ENCODE results near the gene IPPK.

Gene IPPK

DNA sequence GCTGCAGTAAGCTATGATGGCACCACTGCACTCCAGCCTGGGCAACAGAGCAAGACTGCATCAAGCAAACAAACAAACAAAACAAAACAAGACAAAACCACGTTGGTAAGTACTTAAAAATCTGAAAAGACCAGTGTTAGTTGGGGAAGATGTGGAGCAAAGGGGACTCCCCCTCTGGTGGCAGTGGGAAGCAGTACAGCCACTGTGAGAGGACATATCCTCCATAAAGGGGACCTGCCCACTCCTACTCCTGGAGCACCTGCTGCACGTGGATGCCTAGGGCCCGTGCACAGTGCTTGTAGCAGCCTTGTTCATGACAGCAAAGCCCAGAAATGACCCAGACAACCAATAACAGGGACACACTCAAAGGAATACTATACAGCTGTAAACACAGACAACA, 17.0 kb upstream of the IPPK start:
- DNase-seq, result no peak

DNA sequence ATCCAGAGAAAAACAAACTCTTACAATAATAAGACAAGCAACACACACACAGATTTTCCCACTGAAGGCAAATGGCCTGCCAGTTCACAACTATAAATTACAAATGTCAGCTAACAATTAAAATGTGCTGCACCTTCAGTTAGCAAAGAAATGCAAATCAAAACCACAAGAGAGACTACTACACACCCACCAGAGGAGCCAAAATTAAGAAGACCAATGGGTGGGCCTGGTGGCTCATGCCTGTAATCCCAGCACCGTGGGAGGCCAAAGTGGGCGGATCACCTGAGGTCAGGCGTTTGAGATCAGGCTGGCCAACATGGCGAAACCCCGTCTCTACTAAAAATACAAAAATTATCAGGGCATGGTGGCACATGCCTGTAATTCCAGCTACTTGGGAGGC, 15.1 kb upstream of the IPPK start:
- no peak for DNase-seq

DNA sequence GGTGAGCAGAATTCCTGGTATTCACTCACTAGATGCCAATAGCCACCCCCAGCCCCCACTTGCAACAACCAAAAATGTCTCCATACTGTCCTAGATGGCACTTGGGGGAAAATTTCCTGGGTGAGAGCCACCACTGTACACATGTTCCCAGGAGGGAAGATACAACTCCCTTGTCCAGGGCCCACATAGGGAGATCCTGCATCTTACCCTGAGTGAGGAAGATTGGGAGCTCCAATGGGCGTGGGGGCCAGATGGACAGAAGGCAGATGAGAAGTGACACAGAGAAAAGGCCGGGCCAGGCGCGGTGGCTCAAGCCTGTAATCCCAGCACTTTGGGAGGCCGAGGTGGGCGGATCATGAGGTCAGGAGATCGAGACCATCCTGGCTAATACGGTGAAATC, 12.3 kb upstream of the IPPK start:
- no peak for DNase-seq

DNA sequence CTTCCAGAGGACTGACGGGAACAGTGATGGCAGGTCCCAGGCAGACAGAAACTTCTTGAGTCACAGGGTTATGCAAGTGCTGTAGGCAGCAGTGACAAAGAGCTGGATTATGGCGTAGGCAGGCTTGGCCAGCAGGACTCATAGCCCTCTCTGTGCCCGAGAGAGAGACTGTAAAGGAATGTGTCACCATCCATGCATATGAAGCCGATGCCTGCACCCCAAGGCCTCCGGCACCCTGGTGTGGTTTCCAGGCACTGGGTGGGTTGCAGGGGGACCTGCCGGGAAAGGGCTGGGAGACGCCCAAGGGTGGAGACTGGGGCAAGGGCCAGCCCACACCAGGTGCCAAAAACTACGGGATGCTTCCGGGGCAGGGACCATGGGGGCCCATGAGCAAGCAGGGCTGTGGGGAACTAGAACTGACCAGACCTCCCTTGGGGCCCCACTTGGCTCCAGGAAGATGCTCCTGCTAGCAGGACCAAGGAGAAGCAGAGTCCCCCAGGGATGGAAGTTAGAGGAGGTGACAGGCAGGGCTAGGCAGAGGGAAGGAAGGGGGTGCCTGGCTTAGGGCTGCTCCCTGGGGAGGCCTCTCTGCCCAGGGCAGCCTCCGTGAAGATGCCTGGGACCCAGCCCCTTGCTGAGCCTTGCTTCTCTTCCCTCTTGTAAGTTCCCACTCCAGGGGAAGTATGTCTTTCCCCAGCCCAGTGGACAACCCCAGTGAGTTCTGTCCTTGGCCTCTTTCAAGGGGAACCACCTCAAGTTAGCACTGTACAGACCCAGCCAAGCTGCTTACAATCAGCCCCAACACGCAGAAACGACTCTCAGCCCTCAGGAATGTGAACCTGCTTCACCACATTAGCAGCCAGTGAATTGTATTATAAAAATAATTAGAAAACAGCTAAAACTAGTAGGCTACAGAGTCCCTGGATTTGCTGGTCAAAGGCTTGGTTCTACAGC, 10.5 kb upstream of the IPPK start:
- DNase-seq, result no peak

DNA sequence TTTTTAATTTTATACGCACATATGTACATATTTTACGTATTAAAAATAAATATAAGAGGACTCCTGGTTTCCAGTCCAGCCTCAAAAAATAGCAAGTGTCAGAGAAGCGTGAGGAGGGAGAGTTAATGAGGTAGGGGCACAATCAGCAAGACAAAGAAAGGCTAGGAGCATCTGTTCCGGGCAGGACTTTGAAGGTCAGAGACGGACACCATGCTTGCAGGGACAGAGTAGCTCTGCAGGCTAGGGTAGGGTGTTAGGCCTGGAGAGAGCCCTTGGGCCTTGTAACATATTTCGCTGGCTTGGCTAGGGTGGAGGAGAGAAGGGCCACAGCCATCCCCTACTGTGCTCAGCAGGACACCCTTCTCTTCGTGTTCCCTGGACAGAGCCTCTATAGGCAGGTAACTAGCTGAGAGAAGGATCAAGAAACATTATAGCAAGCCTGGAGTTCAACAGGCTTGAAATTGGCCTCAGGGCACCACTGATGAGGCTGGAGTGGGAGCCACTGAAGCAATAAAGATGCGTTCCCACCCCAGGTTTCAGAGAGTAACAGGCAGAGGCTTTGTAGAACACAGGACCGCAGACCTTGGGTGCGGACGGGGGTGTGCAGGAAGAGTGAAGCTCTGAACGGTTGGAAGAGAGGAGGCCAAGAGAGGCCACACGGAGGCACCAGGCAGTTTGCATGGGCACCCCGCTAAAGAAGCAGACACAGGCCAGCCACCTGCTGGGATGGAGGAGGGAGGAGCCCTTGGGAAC, 9.7 kb upstream of the IPPK start:
- no peak for DNase-seq

DNA sequence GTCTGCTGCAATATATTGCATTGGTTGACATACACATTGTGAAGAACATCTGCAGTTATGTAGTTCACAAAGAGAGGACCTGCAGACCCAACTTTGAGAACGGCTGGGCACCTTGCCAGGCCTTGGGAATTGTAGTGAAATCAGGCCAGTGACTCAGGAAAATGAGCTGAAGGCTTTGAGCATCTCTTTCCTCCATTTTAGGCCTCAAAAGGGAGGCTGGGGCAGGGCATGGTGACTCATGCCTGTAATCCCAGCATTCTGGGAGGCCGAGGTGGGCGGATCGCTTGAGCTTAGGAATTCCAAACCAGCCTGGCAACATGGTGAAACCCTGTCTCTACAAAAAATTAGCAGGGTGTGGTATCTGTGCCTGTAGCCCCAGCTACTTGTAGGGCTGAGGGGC, 1.4 kb upstream of the IPPK start:
- peak; percentile 27 for DNase-seq

DNA sequence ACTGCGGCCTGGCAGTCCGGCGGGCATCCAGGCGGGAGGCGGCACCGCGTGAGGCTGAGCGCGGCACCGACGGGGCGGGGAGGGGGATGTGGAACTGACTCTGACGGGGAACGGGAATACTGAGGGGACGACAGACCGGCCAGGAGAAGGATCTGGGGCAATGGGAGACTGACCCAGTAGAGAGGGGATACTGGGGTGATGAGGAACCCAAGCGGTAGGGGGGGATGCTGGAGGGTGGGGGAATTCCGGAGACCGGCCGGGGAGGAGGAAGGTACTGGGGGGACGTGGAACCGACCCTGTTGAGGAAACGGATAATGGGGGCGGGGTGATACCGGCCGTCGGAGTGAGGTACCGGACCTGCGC, 423 bp downstream of the IPPK start:
- peak; percentile 46 for DNase-seq

DNA sequence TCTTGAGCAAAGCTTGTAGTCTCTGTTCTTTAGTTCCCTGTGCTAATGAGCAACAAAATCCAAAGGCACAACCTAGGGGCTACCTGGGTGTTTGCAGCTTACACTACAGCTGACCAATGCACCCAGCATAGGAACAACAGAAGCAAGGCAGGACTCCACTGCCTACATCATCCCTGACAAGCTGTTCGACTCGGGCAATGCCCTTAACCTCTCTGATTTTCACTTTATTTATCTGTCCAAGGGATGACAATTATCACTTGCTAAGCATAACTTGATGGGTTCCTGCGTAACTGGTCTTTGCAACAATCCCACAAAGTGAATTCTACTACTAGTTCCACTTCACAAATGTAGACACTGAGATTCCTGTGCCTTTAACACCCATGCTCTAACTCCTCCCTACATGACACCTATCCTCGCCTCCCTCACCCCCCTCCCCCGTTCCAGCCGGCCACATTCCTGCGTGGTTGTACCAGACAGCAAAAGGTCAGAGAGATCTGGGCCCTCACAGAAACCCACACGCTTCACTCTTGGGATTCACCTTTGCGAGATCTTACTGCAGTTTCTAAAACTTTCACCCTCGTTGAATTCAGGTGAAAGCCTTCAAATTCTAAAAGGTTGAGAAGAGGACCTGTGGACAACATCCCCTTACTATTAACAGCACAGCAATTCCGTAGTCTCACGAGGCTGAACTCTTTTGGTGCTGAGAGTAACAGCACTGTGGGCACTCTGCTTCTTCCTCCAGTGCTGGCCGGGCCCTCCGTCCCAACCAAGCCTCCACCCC, 995 bp downstream of the IPPK start:
- DNase-seq, result peak; percentile 71

DNA sequence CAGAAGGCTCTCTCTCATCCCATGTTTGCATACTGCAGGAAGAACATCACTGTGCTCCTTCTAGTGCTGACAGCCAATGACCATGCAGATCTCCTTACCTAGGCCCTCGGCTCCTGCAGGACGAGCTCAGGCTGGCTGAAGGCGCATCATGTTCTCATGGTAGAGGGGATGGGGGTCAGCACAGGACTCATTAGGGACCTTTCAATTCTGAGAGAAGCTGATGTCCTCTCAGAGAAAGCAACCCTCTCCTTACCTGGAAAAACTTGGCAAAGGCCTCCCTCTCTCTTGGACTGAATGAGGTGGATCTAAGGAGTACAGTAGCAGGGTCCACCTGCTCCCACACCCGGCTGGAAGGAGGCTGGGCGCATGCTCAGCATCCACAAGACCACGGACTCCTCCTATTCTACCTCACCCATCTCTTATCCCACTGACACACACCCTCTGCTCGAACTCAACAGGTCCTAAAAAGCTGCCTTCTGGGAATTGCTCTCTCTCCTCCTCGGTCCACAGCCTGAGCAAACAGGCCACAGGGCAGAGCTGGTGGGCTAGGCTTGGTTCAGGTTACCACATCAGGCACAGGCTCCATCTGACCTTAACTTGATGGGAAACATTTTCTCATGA, 2.9 kb downstream of the IPPK start:
- DNase-seq, result no peak

DNA sequence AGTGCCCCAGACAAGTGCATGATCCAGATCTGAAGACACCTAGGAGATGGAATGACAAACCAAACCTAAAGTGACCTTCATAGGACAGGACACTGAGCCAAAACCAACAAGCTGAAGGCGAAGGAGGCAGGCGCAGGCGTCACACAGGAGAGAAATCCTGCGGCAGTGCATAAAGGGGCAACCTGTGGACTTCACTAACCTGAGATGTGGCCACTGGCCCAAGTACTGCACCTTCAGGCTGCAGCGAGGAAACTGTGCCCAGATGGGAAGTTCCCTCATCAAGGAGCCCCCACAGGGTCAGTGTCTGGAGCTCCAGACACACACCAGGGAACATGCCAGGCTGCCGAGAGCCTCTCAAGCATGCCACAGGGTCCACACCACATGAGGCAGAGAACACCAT, 3.7 kb downstream of the IPPK start:
- no peak for DNase-seq

DNA sequence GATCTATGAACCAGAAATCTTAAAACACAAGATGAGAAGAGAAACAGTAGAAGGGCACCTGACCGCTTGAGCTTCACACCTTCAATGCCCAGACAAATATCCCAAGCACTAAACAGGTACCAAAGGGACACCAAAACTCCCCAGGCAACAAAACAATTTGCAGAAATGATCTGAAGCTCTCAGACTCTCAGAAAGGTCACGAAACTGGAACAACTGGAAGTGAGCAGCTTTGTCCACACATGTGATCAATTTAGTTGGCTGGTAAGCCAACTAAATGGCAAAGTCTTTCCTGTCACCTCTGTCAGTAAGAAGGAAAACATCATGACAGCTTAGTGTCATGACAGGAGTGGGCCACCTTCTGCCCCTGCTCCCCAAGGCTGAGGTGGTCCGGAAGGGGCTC, 4.1 kb downstream of the IPPK start:
- no peak for DNase-seq

DNA sequence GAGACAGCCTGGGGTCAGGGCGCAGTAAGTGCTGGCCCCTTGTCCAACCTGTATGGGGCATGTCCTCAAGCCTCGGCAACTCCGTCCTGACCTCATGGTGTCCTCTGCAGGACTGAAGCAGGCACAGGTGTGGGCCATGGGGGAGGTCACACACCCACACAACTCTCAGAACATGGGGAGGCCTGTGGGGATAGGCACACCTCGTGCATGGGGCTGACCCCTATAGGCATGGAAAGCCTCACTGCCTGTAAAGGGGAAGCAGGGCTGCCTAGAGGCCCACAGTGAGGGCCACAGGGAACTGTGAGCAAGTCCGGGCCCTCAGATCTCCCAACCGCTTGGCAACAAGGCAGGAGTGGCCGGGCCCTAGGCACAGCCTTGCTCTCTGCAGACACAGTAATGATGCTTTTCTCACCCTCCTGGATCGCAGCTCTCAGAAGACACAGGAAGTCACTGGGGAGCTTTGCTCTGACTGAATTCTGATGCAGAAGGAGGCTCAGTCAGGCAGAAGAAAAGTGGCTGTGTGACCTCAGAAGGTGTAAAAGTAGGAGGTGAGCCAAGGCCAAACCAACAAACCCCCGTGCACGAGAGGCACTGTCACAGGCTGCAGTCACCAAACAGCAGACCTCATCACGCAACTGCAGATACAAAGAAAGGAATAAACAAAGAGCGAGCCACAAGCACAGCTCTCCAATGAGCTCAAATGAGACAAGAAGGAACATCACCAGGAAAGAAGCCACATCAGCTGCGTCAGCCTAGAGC, 5.4 kb downstream of the IPPK start:
- peak; percentile 18 for DNase-seq

DNA sequence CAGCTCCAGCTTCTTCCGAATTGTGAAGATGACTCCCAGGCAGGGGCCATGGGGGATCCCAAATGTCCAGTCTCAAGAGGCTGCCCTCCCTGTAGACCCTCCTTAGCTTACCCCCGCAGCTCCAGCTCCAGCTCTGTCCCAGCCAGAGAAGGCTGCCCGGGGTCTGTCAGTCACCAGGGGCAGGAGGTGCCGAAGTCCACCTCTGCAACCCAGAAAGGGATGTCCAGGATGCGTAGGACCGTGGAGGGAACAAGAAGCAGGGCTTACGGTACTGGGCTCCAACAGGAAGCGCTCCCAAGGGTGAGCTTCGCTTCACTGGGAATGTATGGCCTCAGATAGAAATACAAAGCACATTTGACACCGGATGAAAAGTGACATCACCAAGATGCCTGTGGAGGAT, 6.0 kb downstream of the IPPK start:
- DNase-seq, result no peak

DNA sequence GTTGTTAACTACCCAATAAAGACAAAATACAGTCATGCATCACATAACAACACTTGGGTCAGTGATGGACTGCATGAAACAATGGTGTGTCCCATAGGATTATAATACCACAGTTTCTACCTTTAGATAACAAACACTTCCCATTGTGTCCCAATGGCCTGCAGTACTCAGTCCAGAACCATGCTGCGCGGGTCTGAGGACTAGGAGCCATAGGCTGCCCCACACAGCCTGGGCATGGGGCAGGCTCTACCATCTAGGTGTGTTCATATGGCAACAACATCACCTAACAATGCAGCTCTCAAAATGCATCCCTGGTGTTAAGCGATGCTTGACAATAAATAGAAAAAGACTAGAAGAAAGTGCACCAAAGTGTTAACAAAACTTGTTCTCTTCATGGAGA, 6.8 kb downstream of the IPPK start:
- DNase-seq, result no peak

DNA sequence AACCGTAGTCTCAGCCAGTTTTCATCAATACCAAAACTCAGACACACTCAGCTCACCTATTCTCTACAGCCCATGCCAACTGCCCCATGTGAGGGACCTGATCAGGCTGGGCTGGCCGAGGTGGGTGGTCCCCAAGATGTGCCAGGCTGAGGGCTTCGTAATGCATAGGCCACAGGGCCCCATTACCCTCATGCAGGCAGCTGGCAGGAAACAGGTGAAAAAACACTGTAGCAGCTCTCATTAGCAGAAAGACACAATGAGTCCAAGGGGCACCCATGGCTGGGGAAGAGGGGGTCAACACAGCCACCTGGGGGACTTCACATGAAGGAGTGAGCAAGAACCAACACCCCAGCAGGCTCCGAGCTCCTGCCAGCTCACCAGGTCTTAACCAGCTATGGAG, 8.2 kb downstream of the IPPK start:
- no peak for DNase-seq

DNA sequence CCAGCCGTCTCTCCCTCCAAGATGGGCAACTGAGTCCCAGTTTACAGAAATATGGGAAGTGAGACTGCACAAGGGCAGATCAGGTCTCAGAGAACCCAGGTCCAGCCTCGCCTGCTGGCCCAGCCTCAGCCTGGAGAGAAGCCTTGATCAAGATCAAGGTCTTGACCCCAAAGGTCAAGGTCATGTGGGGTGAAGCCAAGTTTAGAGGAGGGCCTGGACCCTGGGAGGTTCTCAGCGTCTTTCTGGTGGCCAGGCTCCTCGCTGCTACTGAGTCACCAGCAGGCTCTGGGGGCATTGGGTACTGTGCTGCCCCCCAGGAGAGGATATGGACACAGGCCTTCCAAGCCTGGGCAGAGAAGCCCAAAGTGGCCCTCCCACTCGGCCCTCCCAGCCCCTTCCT, 8.8 kb downstream of the IPPK start:
- DNase-seq, result no peak

DNA sequence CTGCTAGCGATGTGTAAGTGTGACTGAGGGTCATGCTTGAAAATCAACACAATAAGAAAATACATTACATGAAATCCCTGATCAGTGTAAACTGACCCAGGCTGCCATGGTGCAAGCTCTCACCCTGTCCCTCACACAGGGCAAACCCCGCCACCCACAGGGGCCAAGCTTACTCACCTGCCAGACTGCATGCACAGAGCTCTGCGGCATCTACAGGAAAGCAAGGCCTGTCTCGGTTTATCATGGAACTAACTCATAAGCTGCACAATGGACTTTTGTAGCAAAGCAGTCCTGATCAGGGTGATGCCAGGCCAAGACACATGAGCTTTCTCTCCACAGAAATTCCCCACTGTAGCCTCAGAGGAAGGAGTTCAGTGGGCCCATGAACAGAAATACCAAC, 9.7 kb downstream of the IPPK start:
- no peak for DNase-seq

DNA sequence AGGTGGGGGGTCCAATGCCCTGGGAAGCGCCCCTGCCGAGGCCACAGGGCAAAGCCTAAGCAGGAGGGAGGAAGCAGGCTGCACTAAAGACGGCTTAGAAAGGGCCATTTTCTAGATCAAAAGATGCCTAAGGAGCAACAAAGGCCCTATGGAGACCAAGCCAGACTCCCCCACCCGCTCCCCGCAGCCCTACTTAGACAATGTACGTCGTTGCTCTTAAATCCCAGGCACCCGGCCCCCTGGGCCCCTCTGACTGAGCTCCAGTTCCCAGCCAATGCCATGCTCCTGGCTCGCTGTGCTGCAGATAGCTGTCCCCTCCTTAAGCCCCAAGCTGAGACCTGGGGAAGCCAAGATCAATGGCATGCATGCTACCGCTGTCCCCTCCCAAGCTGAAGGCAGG, 10.3 kb downstream of the IPPK start:
- no peak for DNase-seq

DNA sequence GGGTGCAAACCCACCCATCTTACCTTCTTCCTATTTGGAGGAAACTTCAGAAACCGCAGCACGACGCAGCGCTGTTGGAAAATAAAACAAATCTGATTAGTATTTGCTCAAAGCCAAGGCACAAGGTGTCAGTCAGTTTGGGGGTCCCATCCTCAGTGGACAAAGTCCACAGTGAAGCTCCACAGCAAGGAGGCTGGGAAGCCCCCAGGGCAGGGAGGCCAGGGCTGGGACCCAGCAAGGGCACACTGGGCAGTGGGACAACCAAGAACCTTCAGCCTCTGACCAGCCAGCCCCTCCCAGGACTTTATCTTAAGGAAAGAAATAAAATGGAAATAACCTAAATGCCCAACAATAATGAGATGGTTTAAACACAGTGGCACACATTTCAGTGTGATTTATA, 11.3 kb downstream of the IPPK start:
- DNase-seq, result no peak

DNA sequence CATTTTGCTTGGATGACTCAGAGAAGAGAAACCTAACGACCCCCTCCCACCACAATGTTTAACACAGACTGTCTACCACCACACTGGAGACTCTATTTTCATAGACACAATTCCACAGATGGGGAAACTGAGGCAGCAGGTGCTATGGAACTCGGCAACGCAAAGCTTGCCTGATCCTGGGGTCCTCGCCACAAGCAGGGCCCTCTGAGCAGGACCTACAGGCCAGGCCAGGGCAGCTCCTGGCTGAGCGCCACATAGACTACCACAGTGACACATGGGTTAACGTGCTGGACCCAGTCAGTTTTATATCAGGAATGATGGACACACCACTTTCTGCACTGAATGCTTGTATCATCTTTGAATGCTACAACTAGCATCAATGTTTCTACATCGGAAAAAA, 11.8 kb downstream of the IPPK start:
- no peak for DNase-seq

DNA sequence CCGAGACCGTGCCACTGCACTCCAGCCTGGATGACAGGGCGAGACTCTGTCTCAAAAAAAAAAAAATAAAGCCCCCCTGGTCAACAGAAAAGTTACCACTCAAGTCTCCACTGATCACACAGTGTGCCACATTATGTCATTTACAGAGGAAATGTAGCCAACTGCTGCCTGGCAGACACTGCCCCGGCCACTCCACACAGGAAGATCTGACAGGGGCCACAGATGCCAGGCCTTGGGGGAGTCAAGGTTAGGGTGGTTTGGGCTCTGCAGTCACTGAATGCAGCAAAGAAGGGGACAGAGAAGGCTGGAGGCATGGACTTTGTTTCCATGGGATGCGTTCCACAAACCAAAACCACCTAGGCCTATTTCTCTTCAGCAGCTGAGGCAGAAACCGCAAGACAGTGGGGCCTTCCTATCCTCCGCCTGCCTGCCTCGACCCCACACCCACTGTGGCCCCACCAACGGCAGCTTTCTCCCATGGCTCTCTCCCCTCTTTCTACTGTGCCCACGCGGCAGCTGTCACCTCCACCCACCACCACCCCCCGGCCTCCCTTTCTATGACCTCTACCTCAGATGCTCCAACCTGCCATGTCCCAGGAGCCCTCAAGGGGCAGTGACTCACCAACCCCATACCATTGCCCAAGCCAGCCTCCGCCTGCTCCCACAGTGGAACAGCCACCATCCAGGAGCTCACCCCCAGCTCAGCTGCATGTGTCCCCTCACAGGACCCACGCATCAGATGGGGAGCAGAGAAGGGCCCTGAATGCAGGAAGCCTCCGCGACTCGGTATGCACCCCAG, 12.4 kb downstream of the IPPK start:
- DNase-seq, result no peak

DNA sequence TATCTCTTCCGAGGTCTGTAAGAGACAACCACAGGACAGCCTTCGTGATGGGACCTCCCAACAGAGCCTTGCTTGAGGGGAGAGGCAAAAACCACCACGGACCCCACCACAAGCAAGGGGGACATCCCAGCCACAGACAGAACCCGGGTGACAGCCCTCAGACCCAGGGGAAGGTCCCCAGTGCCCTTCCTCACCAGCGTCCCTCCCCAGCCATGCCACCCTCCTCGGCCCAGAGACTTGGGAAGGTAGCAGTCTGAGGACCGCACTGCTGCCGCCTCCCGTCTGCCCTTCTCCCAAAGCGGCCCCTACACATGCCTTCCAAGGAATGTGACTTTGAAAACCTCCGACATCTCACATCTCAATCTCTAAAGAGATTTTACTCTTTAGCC, 13.4 kb downstream of the IPPK start:
- no peak for DNase-seq

Measured in stimulated activated CD4-positive, alpha-beta T cell treated with anti-CD3 and anti-CD28 coated beads, Interleukin-15, amount 100 ng/mL, for 24 hours (primary cell).